Coronary artery (tissue), 2 donors: ENCODE data around the gene FBF1.
"Not testable (repeated sequence)": the region's sequence is repeated elsewhere in the genome, so short reads cannot be mapped to it uniquely, and the experiment has no call there.

ENCODE experiments used
- DNase-seq: peaks from one replicate; pipeline ENCODE4 v3.0.0-alpha.2; 2017; ENCODE audit warnings: low spot score
- H3K27ac ChIP-seq, 2 donors: fragments of 200-600 bp; sonication (generic); one replicate each; pipeline ENCODE4 v1.5.1; 2016 to 2019
- H3K4me3 ChIP-seq: fragments of 200-600 bp; sonication (generic); 2 replicates; pipeline ENCODE4 v1.5.1; 2016; ENCODE audit warnings: mild to moderate bottlenecking, moderate library complexity
- CTCF ChIP-seq: fragments of 200-600 bp; sonication (generic); IDR thresholded peaks from one replicate; pipeline ENCODE4 v1.5.1; 2019; ENCODE audit warnings: antibody characterized with exemption

The FBF1 gene

GRCh38 chr17:75872434-75873351 lies 68.1 kb downstream of the FBF1 start:
- peak; percentile 96 for DNase-seq
- TF ChIP-seq CTCF: no peak
- peak overlapping the region; percentile 51 for H3K4me3 ChIP-seq
- peak overlapping the region; percentile 96 to 97 for H3K27ac ChIP-seq

- DNase-seq: not testable (repeated sequence)
- Histone ChIP-seq H3K27ac (peak overlapping the region; percentile 92 to 94), H3K4me3 (peak overlapping the region; percentile 60)
Measured at GRCh38 chr17:75870228-75870627, 70.6 kb downstream of the FBF1 start.

GRCh38 chr17:75869282-75870141 lies 71.3 kb downstream of the FBF1 start:
- Histone ChIP-seq H3K27ac (peak overlapping the region; percentile 92 to 94), H3K4me3 (peak overlapping the region; percentile 60)
- TF ChIP-seq CTCF: no peak
- DNase-seq: peak; percentile 87

GRCh38 chr17:75868730-75869281 lies 72.0 kb downstream of the FBF1 start:
- Histone ChIP-seq H3K27ac (peak overlapping the region; percentile 92 to 94), H3K4me3 (peak overlapping the region; percentile 60)
- DNase-seq: not testable (repeated sequence)

GRCh38 chr17:75865404-75866188 lies 75.2 kb downstream of the FBF1 start:
- not testable (repeated sequence) for H3K4me3 ChIP-seq, DNase-seq
- H3K27ac ChIP-seq: peak overlapping the region; percentile 69 to 75

GRCh38 chr17:75864887-75865286 lies 76.0 kb downstream of the FBF1 start:
- not testable (repeated sequence) for H3K4me3 ChIP-seq, DNase-seq
- peak overlapping the region; percentile 75 to 91 for H3K27ac ChIP-seq

GRCh38 chr17:75864448-75864871 lies 76.4 kb downstream of the FBF1 start:
- no peak for TF ChIP-seq CTCF
- peak overlapping the region; percentile 75 to 91 for H3K27ac ChIP-seq
- H3K4me3 ChIP-seq: no peak overlapping the region
- DNase-seq: peak; percentile 95

- H3K27ac ChIP-seq: peak overlapping the region in 1 of 2 donors; percentile 56
- no peak overlapping the region for H3K4me3 ChIP-seq
- no peak for DNase-seq
- TF ChIP-seq CTCF: no peak
Measured at GRCh38 chr17:75861927-75862317, 78.9 kb downstream of the FBF1 start.
